Femur (tissue), 1 donor: ENCODE data around the gene SAMSN1.
"Not testable (repeated sequence)": the region's sequence is repeated elsewhere in the genome, so short reads cannot be mapped to it uniquely, and the experiment has no call there.

Experiments used
- DNase-seq: peaks from one replicate; pipeline ENCODE4 v3.0.0-alpha.2; 2017

The SAMSN1 gene

GRCh38 chr21:14527696-14528652 lies 18.1 kb downstream of the SAMSN1 start:
- DNase-seq, result no peak

DNA sequence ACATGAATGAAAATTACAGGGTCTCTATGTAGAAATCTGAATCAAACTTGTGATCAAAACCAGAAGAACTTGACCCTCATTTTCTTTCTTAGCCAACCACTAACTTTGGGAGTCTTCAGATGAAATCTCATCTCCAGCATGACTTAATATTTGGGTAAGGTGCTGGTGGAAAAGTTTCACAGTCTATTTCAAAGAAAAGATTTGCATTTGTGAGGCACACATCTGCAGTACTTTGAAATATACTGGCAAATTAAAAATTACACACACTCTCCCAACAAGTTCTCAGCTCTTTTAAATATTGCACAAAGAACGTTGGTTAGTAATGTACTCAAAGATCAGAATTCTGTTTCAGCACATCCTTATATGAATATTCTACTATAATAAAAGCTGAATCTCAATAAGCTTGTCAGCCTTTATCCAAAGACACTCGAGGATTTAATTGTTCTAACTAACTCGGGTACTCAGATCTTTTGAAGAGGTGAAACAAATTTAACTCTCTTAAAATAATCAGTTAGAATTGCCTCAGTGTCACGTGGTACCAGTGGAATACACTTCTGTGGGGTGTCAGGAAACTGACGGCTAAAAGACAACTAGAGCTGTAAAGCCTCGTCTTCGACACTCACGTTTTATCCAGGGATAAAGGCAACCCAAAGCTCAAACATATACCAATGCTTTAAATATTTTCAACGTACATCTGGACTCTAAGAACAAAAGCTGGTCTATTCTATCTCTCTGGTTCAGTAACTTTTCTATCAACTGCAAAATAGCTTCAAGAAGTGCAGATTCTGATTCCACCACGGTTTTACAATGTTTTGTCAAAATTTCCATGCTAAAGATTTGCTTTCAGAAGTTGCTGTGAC lies 19.0 kb downstream of the SAMSN1 start:
- no peak for DNase-seq

DNA sequence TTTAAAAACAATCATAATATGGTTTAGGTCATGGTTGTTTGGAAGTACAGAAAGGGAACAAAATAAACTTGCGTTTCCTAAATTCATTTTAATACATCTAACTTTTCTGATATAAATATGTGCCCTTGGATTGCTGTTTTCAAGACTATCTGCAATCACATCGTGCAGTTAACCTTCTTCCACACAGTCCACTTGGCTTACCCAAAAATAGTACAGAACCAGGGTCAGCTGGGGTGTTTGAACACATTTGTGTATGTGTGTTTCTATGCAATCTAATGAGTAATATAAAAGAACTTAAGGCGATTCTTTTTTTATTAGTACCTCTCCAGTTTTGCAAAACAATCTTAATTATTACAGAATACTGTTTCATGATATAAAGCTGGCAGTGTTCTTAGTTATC lies 19.9 kb downstream of the SAMSN1 start:
- DNase-seq, result no peak

GRCh38 chr21:14523234-14523633 lies 22.9 kb downstream of the SAMSN1 start:
- DNase-seq, result peak; percentile 21

- no peak for DNase-seq
These were observed 23.4 kb downstream of the SAMSN1 start for GRCh38 chr21:14522736-14523135.

- DNase-seq, result no peak
These were observed 25.6 kb downstream of the SAMSN1 start for GRCh38 chr21:14520535-14520934.

- DNase-seq, result no peak
These were observed 27.1 kb downstream of the SAMSN1 start for GRCh38 chr21:14519000-14519399.

DNA sequence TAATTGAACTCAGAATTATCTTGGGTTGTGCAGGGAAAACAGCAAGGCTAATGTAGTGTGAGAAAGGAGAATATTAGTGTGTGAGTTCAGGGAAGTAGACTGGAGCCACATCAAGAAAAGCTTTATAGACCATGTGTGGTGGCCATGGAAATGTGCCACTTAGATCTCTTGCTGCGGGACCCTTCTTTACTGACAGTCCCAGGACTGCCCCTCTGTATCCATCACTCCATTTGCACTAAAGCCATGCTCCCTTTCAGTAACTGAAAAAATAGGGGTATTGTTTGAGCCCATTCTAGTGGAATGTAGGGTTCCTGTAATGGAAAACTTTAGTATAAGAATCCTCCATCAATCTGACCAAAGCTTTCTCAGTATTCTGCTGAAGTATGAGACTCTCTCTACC lies 32.3 kb downstream of the SAMSN1 start:
- DNase-seq, result no peak

DNA sequence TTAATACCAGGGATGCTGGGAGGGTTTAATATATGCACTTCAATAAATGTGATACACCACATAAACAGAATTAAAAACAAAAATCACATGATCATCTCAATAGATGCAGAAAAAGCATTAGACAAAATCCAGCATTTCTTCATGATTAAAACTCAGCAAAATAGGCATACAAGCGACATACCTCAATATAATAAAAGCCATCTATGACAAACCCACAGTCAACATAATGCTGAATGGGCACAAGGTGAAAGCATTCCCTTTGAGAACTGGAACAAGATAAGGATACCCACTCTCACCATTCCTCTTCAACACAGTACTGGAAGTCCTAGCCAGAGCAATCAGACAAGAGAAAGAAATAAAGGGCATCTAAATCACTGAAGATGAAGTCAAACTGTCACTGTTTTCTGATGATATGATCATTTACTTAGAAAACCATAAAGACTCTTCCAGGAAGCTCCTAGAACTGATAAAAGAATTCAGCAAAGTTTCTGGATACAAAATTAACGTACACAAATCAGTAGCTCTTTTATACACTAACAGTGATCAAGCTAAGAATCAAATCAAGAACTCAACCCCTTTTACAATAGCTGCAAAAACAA lies 39.2 kb downstream of the SAMSN1 start:
- not testable (repeated sequence) for DNase-seq

DNA sequence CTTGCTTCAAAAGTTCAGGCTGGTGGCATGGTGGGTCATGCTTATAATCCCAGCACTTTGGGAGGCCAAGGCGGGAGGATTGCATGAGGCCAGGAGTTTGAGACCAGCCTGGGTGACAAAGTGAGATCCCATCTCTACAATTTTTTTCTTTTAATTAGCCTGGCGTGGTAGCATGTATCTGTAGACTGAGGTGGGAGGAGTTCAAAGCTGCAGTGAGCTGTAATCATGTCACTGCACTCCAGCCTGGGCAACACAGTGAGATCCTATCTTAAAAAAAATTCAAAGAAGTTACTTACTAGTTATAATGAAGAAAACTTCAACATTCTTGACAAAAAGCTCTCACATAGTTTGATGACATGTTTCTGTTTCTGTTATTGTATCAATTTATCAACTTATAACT lies 45.2 kb downstream of the SAMSN1 start:
- no peak for DNase-seq

DNA sequence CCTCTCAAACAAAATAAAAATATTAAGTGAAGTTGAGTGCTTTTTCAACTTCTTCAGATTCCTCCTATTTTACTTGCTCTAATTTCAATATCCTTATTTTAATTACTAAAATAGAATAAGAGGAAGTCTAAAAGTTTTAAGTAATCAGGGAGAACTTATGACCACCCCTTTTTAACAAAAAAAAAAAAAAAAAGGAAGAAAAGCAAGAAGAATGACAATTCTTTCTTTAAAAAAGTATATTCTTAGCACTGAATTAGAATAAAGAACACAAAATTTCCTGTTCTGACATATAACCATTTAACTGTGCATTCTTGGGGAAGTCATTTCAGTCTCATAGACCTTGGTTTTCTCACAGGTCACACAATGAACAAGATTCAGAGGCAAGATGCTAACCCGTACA lies 46.8 kb downstream of the SAMSN1 start:
- DNase-seq, result no peak

GRCh38 chr21:14497825-14498224 lies 48.3 kb downstream of the SAMSN1 start:
- no peak for DNase-seq

- no peak for DNase-seq
These were observed 51.0 kb downstream of the SAMSN1 start for GRCh38 chr21:14495075-14495474.

DNA sequence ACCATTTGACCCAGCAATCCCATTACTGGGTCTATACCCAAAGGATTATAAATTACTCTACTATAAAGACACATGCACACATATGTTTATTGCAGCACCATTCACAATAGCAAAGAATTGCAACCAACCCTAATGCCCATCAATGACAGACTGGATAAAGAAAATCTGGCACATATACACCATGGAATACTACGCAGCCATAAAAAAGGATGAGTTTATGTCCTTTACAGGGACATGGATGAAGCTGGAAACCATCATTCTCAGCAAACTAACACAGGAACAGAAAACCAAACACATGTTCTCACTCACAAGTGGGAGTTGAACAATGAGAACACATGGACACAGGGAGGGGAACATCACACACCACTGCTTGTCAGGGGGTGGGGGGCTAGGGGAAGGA lies 51.9 kb downstream of the SAMSN1 start:
- DNase-seq, result not testable (repeated sequence)

DNA sequence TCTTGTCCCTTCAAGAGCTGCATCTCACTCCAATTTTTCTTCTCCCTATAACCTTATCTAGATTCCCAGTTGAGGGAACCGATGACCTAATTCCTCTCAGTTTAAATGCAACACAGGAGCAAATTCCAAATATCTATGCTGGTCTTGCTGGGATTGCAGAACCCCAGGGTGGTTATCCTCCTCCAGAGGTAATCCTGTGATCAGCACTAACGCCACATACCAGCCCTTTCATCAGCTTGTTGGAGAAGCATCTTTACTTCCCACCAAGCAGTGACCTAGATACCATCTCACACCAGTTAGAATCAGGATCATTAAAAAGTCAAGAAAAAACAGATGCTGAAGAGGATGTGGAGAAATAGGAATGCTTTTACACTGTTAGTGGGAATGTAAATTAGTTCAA lies 52.4 kb downstream of the SAMSN1 start:
- DNase-seq, result no peak

- no peak for DNase-seq
These were observed 53.2 kb downstream of the SAMSN1 start for GRCh38 chr21:14492931-14493330.

DNA sequence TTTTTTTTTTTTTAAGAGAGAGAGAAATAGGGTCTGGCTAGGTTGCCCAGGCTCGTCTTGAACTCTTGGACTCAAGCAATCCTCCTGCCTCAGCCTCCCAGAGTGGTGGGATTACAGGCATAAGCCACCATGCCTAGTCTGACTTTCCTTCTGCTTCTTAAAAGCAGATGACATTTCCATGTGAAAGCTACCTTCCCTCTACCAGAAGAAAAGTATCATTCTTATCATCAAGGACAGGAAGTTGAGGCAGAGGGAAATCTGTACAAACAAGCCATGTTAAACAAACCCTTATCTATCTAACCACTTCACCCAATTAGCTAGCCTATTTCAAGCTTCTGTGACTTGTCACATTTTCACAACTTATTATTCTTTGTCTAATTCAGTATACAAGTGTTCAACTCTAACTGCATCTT lies 54.8 kb downstream of the SAMSN1 start:
- no peak for DNase-seq

GRCh38 chr21:14488672-14489204 lies 57.4 kb downstream of the SAMSN1 start:
- DNase-seq, result no peak

DNA sequence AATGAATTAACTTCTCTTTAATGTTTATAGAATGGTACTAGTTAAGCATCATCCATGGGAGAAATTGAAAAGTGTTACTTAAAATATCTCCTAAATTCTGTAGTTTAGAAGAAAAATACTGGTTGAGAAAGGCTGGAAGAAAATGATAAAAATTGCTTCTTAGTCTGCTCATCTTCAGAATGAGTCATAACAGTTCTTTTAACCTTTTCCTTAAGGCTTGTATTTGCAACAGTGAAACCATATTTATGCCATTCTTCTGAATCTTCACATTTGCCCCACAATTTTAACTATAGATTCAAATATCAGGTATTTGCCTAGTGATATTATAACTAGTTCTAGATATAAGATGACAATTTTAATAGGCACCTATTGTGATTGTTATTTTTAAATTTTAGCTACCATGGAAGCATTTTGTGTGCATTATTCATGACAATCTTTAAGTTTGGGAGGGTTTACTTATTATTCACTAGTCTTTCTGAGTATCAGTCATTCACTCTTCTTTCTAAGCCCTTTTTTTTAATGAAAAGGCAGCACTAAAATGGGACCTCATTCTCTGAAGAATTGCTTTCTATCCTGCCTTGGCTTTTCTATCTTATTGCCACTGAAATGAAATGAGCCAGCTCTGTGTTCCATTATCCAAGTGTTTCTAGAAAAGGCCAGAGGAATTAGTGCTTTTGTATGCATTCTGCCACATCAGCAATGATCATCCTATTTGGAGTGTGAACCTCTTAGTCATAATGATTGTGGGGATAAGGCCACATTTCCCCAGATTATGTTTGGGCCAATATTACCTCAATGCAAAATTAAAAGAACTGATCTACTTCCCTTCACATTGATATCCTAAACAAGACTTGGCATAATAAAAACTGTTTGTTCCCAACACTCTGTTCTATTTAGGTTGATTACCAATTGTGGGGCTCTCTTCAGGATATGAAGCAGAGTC lies 58.4 kb downstream of the SAMSN1 start:
- no peak for DNase-seq

DNA sequence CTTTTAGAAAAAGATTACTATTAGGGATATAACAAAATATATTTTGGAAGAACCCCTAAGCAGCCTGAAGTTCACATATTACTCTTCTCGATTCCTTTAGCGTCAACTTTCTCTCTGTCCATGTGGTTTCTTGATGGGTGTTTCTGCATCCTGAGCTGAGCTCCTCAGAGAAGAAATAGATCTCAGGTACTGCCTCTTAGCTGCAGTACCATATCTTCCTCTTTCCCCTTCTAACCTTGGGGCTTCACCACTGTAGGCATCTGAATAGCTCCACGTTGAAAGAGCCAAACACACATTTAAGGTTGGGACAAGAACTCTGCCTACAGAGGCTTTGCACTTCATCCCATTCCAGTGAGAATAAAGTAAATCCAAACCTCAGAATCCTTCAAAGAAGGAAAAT lies 59.2 kb downstream of the SAMSN1 start:
- no peak for DNase-seq

GRCh38 chr21:14484188-14485009 lies 61.7 kb downstream of the SAMSN1 start:
- DNase-seq, result no peak
